Stimulated activated CD8-positive, alpha-beta memory T cell treated with anti-CD3 and anti-CD28 coated beads, Interleukin-12 subunit alpha, Interleukin-12 subunit beta, amount 100 ng/mL, for 1 hour (primary cell): ENCODE results near the gene B3GLCT.
"Not testable (repeated sequence)": the region's sequence is repeated elsewhere in the genome, so short reads cannot be mapped to it uniquely, and the experiment has no call there.

Source experiments
- DNase-seq: peaks from one replicate; pipeline ENCODE4 v3.0.0-alpha.2; 2020; ENCODE audit warnings: low read depth

The B3GLCT gene

GRCh38 chr13:31278869-31279268 is 79.1 kb downstream of the B3GLCT start:
- DNase-seq, result no peak

- no peak for DNase-seq
These were observed 83.1 kb downstream of the B3GLCT start for GRCh38 chr13:31282741-31283455.

- no peak for DNase-seq
These were observed 87.2 kb downstream of the B3GLCT start for GRCh38 chr13:31286930-31287329.

GRCh38 chr13:31301119-31301518 is 101.3 kb downstream of the B3GLCT start:
- no peak for DNase-seq

- DNase-seq, result no peak
These were observed 110.6 kb downstream of the B3GLCT start for GRCh38 chr13:31310356-31310755.

GRCh38 chr13:31310786-31311185 is 111.0 kb downstream of the B3GLCT start:
- no peak for DNase-seq

GRCh38 chr13:31311921-31312320 is 112.1 kb downstream of the B3GLCT start:
- DNase-seq, result no peak

- no peak for DNase-seq
These were observed 115.2 kb downstream of the B3GLCT start for GRCh38 chr13:31314961-31315360.

- no peak for DNase-seq
These were observed 121.2 kb downstream of the B3GLCT start for GRCh38 chr13:31320946-31321345.

- no peak for DNase-seq
These were observed 121.7 kb downstream of the B3GLCT start for GRCh38 chr13:31321457-31321856.

- no peak for DNase-seq
These were observed 122.3 kb downstream of the B3GLCT start for GRCh38 chr13:31322026-31322425.

- DNase-seq, result no peak
These were observed 123.1 kb downstream of the B3GLCT start for GRCh38 chr13:31322702-31323405.

GRCh38 chr13:31327182-31327860 is 127.5 kb downstream of the B3GLCT start:
- DNase-seq, result no peak

GRCh38 chr13:31328549-31329235 is 128.9 kb downstream of the B3GLCT start:
- DNase-seq, result no peak

- DNase-seq, result no peak
These were observed 130.5 kb downstream of the B3GLCT start for GRCh38 chr13:31330236-31330635.

- DNase-seq, result no peak
These were observed 131.3 kb downstream of the B3GLCT start for GRCh38 chr13:31331068-31331467.

- DNase-seq, result no peak
These were observed 134.8 kb downstream of the B3GLCT start for GRCh38 chr13:31334547-31334946.

GRCh38 chr13:31334994-31335557 is 135.3 kb downstream of the B3GLCT start:
- DNase-seq, result no peak

- not testable (repeated sequence) for DNase-seq
These were observed 139.8 kb downstream of the B3GLCT start for GRCh38 chr13:31339616-31340015.

GRCh38 chr13:31340848-31341247 is 141.1 kb downstream of the B3GLCT start:
- DNase-seq, result not testable (repeated sequence)

- no peak for DNase-seq
These were observed 147.1 kb downstream of the B3GLCT start for GRCh38 chr13:31346891-31347290.

GRCh38 chr13:31349156-31349555 is 149.4 kb downstream of the B3GLCT start:
- no peak for DNase-seq
